Pulmonary artery endothelial cell (primary cell): ENCODE measurements around the gene ATP2C2. TPM values are rescaled to one million over a fixed set of nuclear protein-coding genes. Genes with fewer than 3 reads are reported as not detected.
"Not testable (repeated sequence)": the region's sequence is repeated elsewhere in the genome, so short reads cannot be mapped to it uniquely, and the experiment has no call there.

Experiments
- DNase-seq: peaks from one replicate; pipeline ENCODE4 v3.0.0-alpha.2; 2011; ENCODE audit warnings: low read depth, low spot score
- total RNA-seq: library from RNA; depleted of rRNA; stranded (reverse); fragments of >200 nt; gene quantifications from 2 replicates; pipeline ENCODE4 v1.2.3, GENCODE V29; 2014

ATP2C2 gene
- total RNA-seq, result not detected in 2 replicates

DNA sequence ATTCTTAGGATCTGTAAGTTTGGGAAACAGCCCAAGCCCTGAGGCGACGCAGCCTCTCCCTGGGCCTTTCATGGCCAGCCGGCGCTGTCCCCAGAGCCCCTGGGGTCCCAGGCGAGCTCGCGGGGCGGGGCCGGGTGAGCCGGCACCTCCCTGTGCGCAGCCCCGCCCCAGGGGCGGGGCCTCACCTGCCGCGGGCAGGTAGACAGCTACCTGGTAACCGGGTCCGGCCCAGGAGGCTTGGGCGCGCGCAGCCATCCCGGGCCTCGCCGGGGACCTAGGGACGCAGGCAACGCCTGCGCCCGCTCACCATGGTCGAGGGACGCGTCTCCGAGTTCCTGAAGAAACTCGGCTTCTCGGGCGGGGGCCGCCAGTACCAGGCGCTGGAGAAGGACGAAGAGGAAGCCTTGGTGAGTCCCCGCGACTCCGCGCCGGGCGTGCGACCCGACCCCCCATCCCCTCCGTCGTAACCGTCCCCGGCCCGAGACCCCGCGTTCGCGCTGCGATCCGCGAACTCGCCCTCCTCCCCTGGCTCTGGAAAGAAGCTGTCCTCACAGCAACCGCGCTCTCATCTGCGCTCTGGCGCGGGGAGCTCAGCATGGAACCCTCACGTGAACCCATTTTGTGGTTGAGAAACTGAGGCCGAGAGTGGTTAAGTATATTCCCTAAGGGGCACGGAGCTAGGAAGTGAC is at the start of gene ATP2C2:
TSS of gene ATP2C2 (plus strand) at position 231 of the 689 bp plus-strand sequence. CDS start at position 309, 78 bp downstream.
- DNase-seq, result no peak

- no peak for DNase-seq
Measured at GRCh38 chr16:84319146-84319760, 49.1 kb upstream of the ATP2C2 start.

GRCh38 chr16:84320511-84320910 is 47.8 kb upstream of the ATP2C2 start:
- DNase-seq, result no peak

DNA sequence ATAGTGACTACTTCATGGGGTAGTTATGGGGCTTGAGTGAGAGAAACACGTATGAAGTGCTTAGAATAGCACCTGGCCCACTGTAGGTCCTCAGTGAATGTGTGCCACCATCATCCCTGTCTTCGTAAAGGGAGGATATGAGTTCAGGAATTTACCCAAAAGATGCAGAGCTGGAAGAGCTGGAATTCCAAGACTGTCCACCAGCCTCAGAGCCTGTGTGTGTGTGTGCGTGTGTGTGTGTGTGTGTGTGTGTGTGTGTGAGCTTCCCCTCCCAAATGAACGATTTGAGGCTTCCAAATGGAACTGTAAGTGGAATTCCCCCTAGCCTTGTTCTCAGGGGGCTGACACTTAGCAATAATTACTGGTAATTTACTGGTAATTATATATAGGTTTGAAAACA is 46.4 kb upstream of the ATP2C2 start:
- DNase-seq, result no peak

GRCh38 chr16:84322749-84323148 is 45.6 kb upstream of the ATP2C2 start:
- DNase-seq, result no peak

- DNase-seq, result no peak
Measured at GRCh38 chr16:84323606-84324005, 44.7 kb upstream of the ATP2C2 start.

GRCh38 chr16:84324434-84325262 is 43.7 kb upstream of the ATP2C2 start:
- DNase-seq, result no peak

DNA sequence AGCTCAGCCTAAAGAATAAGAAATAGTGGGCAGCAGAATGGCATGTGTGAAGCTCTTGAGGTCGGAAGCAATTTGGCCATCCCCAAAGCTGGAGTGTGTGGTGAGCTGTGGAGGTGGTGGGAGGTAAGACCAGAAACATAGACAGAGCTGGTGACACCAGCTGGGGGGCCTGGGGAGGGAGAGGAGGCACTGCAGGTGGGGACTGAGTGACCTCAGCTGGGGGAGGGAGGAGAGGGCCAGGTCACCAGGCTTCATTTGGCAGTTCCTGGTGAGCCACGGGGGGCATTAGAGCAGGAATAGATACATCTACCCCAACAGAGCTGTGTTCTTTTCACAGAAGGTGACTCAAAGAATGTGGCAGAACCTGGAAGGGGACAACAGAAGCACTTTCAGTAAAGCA is 41.8 kb upstream of the ATP2C2 start:
- no peak for DNase-seq

DNA sequence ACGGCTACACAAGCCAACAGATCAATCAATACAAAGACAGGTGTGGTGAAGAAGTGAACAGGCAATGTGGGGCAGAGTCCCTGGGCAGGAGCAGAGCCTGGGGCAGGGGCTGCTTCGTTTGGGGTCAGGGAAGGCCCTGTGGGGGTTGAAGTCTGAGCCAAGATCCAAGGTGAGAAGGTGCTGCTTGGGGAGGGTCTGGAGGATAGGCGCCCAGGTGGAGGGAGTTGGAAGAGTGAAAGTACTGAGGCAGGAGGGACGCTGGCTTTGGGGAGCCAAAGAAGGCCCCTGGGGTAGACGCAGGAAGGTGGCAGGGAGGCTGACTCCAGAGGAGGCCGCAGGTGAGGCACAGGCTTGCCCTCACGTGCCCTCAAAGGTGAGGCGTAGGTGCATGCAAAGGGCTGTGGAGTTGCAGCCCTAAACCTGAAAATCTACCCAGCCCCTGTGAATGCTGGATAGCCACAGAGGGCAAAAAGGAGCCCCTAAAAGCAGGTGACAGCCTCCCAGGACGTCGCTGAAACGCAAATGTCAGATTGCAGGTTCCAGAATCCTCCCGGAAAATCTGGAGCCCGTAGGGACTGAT is 40.3 kb upstream of the ATP2C2 start:
- DNase-seq, result no peak

DNA sequence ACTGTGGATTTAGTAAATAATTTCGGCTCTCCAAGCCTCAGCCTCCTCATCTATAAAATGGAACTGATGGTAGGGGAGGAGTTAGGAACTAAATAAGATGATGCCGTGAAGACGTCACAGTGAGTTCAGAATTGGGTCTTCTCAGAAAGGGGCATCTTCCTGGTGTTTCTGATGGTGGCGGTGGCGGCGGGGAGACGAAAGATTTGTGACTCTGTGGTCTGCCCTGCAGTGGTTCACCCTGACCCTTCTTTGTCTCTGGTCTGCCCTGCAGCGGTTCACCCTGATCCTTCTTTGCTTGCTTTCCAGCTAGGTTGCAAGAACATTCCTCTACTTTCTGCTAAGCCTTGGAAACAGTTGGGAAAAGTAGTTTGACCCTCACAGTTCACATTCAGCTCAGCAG is 39.3 kb upstream of the ATP2C2 start:
- DNase-seq, result no peak

DNA sequence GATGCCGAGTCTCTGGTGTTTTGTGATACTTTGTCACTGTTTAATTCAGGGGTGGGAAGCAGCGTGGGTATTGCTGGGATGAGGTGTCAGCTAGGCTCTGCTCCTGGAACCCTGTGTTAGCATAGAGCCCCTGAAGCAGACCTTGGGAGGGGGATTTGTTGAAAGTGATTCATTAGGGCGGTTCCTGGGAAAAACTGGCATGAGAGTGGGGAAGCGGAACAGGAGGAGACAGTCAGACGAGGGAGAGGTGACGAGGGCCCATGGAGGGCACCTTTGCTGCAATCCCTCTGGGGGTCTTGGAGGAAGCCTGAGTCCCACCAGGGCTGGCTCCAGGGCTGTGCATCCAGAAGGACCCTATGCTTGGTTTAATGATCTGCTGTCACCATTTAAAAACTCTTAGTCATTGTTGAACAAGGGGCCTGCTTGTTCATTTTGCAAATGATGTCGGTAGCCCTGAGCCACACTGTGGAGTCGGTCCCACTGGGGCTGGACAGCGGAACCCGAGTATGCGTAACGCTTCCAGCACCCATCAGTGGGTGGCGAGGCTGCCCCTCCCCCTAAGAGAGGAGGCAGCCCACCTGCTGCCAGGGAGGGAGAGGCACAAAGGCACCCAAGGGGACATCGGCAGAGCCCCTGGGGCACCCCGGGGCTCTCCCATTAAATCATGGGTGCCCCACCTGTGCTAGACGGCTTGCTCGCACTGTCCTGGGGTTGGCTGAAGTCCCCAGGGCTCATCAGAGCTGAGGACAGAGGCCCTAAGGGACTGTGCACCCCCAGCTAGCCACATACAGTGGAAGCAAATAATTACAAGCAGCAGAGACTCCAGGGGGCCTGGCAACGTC is 38.3 kb upstream of the ATP2C2 start:
- DNase-seq, result no peak

DNA sequence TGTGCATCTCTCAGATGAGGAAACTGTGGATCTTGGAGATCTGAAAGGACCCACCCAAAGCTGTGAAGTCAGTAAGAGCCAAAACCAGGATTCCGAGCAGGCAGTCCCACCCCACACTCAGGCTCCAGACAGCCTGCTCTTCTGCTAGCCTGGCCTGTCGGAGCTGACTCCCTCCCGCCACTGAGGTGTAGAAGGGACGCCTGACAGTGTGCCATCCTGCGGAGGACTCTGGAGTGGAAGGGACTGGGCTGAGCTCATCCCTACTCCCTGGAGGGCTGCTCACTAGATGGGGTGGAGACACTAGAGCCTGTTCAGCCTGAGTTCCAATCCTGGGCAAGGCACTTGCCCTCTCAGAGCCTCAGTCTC is 37.7 kb upstream of the ATP2C2 start:
- DNase-seq, result no peak

DNA sequence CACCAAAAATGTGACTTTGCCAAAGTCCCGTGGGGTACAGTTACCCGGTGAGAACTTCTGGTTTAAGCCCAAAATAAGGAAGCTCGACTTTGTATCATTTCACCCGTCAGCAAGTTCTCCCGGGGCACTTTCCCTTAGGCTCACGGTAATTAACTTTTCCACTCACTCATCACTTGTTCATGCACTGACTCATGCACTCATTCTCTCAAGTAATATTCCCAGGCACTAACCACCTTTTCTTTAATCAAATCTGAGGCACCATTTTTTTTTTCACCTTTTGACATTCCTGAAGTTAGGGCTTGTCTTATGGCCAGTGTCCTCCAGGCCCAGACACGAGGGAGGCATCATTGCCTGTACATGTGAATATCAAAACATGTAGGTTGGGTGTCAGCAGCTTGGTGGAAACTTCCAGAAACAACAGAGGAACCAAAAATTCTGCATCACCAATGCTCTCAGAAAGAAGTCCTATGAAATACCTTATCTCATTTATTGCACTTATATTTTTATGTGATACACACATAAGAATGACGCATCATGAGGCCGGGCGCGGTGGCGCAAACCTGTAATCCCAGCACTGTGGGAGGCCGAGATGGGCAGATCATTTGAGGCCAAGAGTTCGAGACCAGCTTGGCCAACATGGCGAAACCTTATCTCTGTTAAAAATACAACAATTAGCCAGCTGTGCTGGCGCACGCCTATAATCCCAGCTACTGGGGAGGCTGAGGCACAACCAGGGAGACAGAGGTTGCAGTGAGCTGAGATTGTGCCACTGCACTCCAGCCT is 36.1 kb upstream of the ATP2C2 start:
- DNase-seq, result no peak

DNA sequence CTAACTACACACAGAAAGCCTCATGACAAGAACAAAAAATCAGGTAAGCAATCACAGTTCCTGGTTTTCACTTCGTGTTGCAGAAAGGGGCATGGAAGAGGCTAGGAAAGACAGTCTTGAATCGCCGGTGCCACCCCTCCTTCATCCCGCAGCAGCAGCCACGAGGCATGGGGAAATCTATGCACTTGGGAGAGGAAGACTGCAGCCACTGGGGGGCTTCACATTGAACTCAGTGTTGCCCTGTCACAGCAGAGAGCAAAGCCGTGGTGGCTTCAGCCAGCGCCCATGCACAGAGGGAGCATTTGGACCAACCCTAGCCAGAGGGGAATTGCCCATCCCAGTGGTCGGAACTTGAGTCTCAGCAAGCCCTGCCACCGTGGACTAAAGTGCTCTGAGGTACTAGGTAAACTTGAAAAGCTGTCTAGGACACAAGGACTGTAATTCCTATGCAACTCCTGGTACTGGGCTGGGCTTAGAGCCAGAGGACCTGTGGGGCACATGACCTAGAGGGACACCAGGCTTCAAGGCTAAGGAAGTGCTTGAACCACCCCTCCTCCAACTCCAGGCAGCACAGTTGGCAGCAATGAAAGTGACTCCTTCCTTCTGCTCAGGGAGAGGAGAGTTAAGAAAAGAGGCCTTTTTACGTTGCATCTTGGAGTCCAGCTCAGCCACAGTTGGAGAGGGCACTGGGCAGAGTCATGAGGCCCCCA is 35.2 kb upstream of the ATP2C2 start:
- DNase-seq, result no peak

DNA sequence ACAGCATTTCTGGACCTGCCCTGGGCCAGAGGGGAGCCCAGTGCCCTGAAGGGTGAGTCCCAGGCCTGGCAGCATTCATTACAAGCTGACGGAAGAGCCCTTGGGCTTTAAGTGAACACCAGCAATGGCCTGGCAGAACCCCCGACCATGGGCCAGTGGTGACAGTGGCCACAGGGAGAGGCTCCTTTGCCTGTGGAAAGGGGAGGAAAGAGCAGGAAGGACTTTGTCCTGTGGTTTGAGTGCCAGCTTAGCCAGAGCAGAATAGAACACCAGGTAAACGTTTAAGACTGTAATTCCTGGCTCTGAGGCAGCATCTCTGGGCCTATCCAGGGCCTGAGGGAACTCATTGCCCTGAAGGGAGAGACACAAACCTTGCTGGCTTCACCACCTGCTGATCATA is 34.3 kb upstream of the ATP2C2 start:
- no peak for DNase-seq

GRCh38 chr16:84334482-84334881 is 33.9 kb upstream of the ATP2C2 start:
- DNase-seq, result no peak

- not testable (repeated sequence) for DNase-seq
Measured at GRCh38 chr16:84337236-84337635, 31.1 kb upstream of the ATP2C2 start.

DNA sequence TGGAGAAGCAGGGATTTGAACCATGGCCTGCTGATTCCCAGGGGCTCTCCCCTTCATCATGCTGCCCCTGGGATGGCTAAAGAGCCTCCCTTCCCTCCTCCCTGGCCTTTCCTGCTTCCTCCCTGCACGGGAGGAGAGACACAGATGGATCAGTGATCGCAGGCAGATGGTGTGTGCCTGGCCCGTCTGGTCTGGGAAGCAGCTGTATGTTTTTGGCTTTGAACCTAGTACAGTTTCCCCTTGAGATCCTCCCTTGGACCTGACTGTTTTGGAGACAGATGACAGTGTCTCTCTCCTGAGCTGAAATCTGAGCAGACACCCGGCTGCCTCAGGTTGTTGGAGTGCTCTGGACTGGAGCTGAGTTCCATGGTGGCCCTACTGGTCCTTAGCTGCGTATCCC is 29.0 kb upstream of the ATP2C2 start:
- no peak for DNase-seq

DNA sequence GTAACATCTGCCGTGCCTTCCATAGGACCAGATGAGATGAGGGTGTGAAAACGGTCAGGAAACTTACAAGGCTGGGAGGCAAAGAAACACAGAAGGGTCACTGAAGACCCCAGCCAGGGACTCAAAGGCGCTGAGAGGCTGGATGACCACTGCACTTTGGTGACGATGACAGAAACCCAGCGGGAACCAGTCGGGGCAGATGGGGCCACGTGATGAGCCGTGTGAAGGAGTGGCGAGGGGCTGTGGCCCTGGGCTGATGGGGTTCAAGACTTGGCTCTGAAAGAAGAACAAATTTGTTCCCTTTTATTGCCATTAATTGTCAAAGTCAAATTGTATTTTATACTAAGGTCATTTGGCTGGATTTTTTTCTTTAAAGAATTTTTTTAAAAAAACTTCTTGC is 28.6 kb upstream of the ATP2C2 start:
- no peak for DNase-seq
